Smooth muscle cell (in vitro differentiated cells): ENCODE data around the gene FBXO42. TPM values are rescaled to one million over a fixed set of nuclear protein-coding genes. Genes with fewer than 3 reads are reported as not detected.
A peak's percentile ranks its signal among the peaks of the same experiment; 100 is the strongest.

Experiments
- DNase-seq: peaks from one replicate; lab custom pipeline; 2025; ENCODE audit not compliant: unreplicated experiment; lab: John Stamatoyannopoulos, UW
- H2AFZ ChIP-seq: fragments of 200-600 bp; sonication (generic); 2 replicates; pipeline ENCODE4 v1.6.0; 2016; ENCODE audit warnings: antibody characterized with exemption, low read depth, mild to moderate bottlenecking
- H3F3A ChIP-seq: fragments of 200-600 bp; sonication (generic); 2 replicates; pipeline ENCODE4 v1.6.0; 2017; ENCODE audit warnings: antibody characterized with exemption, low read depth
- H3K27ac ChIP-seq: fragments of 200-600 bp; sonication (generic); 2 replicates; pipeline ENCODE4 v1.5.1; 2016; ENCODE audit warnings: low read depth, mild to moderate bottlenecking
- H3K27me3 ChIP-seq: fragments of 200-600 bp; sonication (generic); 2 replicates; pipeline ENCODE4 v1.6.1; 2016; ENCODE audit warnings: low read depth, mild to moderate bottlenecking
- H3K36me3 ChIP-seq: fragments of 200-600 bp; sonication (generic); 2 replicates; pipeline ENCODE4 v1.5.1; 2016; ENCODE audit warnings: low read depth
- H3K4me1 ChIP-seq: fragments of 200-600 bp; sonication (generic); 2 replicates; pipeline ENCODE4 v1.5.1; 2016; ENCODE audit warnings: low read depth
- H3K4me2 ChIP-seq: fragments of 200-600 bp; sonication (generic); 2 replicates; pipeline ENCODE4 v1.6.0; 2016; ENCODE audit warnings: mild to moderate bottlenecking
- H3K4me3 ChIP-seq: fragments of 200-600 bp; sonication (generic); 2 replicates; pipeline ENCODE4 v1.5.1; 2016; ENCODE audit warnings: mild to moderate bottlenecking
- H3K79me2 ChIP-seq: fragments of 200-600 bp; sonication (generic); 2 replicates; pipeline ENCODE4 v1.6.0; 2016; ENCODE audit warnings: low read depth, mild to moderate bottlenecking
- H3K9ac ChIP-seq: fragments of 200-600 bp; sonication (generic); 2 replicates; pipeline ENCODE4 v1.6.0; 2016; ENCODE audit warnings: low read depth
- H3K9me3 ChIP-seq: fragments of 200-600 bp; sonication (generic); replicated peaks from 2 replicates; pipeline ENCODE4 v1.5.1; 2016; ENCODE audit warnings: low read depth
- H4K20me1 ChIP-seq: fragments of 200-600 bp; sonication (generic); 2 replicates; pipeline ENCODE4 v1.6.0; 2016; ENCODE audit warnings: low read depth
- WGBS: methylation state at CpG from one replicate; pipeline ENCODE4 v1.1.7; 2016; ENCODE audit warnings: low lambda C conversion rate; 5-methylcytosine and 5-hydroxymethylcytosine counted together
- polyA plus RNA-seq: library from polyadenylated mRNA; unstranded; fragments of >200 nt; fragmentation: Nextera tagmentation; extraction: Ambion mirVana; gene quantifications from 2 replicates; pipeline ENCODE4 v1.2.1, GENCODE V29; 2016
- total RNA-seq: library from RNA; depleted of rRNA; stranded (reverse); fragments of >200 nt; gene quantifications from 2 replicates; pipeline ENCODE4 v1.2.3, GENCODE V29; 2014
- TF ChIP-seq, protein P1 (sequence below): fragments of 200-600 bp; sonication (generic); IDR thresholded peaks from 2 replicates; pipeline ENCODE4 v1.5.1; 2017; ENCODE audit warnings: borderline replicate concordance, mild to moderate bottlenecking, antibody characterized with exemption; ENCODE audit not compliant: insufficient read depth, poor library complexity, severe bottlenecking

FBXO42 gene
- total and polyA plus RNA-seq, 2 experiments from 2014 or later: 14.7 to 22.6 TPM

DNA sequence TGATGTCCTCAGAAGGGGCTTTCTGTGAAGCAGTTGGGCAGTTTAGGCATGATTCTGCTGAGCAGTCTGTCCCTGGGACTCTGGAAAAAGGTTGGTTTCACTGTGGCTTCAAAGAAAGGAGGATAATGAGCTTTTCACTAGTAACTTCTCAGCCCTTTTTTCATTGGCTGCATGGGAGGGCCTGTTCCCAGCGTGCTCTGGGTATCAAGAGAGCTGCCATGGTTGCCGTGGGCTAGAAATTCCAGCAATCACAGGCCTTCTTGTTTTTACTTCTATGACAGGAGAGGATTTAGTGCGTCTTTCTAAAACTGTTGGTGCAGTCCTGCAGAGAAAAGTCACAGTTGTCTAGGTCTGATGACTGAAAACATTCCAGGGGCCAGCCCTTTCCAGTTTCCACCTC is 22.0 kb upstream of the FBXO42 start:
- no peak overlapping the region for H2AFZ ChIP-seq
- no peaks in the 10 kb centered on the region for H3K36me3 ChIP-seq
- H3K4me1 ChIP-seq: peaks cover 12% of the 10 kb centered on the region
- peaks cover 100% of the 10 kb centered on the region for H3K79me2 ChIP-seq
- H3K27me3 ChIP-seq: no peaks in the 10 kb centered on the region
- H3K4me2 ChIP-seq: no peak overlapping the region
- no peaks in the 10 kb centered on the region for H3K9me3 ChIP-seq
- peaks cover 100% of the 10 kb centered on the region for H4K20me1 ChIP-seq
- TF ChIP-seq, protein P1, sequence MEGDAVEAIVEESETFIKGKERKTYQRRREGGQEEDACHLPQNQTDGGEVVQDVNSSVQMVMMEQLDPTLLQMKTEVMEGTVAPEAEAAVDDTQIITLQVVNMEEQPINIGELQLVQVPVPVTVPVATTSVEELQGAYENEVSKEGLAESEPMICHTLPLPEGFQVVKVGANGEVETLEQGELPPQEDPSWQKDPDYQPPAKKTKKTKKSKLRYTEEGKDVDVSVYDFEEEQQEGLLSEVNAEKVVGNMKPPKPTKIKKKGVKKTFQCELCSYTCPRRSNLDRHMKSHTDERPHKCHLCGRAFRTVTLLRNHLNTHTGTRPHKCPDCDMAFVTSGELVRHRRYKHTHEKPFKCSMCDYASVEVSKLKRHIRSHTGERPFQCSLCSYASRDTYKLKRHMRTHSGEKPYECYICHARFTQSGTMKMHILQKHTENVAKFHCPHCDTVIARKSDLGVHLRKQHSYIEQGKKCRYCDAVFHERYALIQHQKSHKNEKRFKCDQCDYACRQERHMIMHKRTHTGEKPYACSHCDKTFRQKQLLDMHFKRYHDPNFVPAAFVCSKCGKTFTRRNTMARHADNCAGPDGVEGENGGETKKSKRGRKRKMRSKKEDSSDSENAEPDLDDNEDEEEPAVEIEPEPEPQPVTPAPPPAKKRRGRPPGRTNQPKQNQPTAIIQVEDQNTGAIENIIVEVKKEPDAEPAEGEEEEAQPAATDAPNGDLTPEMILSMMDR: no peak
- H3K4me3 ChIP-seq: no peak overlapping the region
- no peak overlapping the region for H3K9ac ChIP-seq
- peak overlapping the region; percentile 53 for H3K27ac ChIP-seq
- 65% methylated on average over 3 of the region's 3 CpGs for WGBS
- no peak for DNase-seq
- H3F3A ChIP-seq: peaks cover 11% of the 10 kb centered on the region

GRCh38 chr1:16372535-16373285 is 20.4 kb upstream of the FBXO42 start:
- Histone ChIP-seq H3K4me2 (no peak overlapping the region), H3K4me1 (peaks cover 22% of the 10 kb centered on the region), H3K4me3 (no peak overlapping the region), H3K27ac (no peak overlapping the region), H4K20me1 (peaks cover 100% of the 10 kb centered on the region), H3K36me3 (no peaks in the 10 kb centered on the region), H3F3A (peaks cover 11% of the 10 kb centered on the region), H3K79me2 (peaks cover 100% of the 10 kb centered on the region), H3K9ac (no peak overlapping the region), H2AFZ (no peak overlapping the region), H3K9me3 (no peaks in the 10 kb centered on the region), H3K27me3 (no peaks in the 10 kb centered on the region)
- WGBS: 97% methylated on average over 3 of the region's 3 CpGs
- DNase-seq: no peak
- TF ChIP-seq, protein P1: no peak

GRCh38 chr1:16371725-16372124 is 19.4 kb upstream of the FBXO42 start:
- peaks cover 22% of the 10 kb centered on the region for H3K4me1 ChIP-seq
- peaks cover 90% of the 10 kb centered on the region for H3K79me2 ChIP-seq
- no peak overlapping the region for H3K4me3 ChIP-seq
- TF ChIP-seq, protein P1: no peak
- no peaks in the 10 kb centered on the region for H3K36me3 ChIP-seq
- no peaks in the 10 kb centered on the region for H3K27me3 ChIP-seq
- H4K20me1 ChIP-seq: peaks cover 91% of the 10 kb centered on the region
- H3K27ac ChIP-seq: peak overlapping the region; percentile 16
- H3K4me2 ChIP-seq: no peak overlapping the region
- H3F3A ChIP-seq: peaks cover 11% of the 10 kb centered on the region
- no peak for DNase-seq
- WGBS: 82% methylated on average over 5 of the region's 5 CpGs
- no peaks in the 10 kb centered on the region for H3K9me3 ChIP-seq
- H2AFZ ChIP-seq: no peak overlapping the region
- no peak overlapping the region for H3K9ac ChIP-seq

GRCh38 chr1:16369821-16370220 is 17.5 kb upstream of the FBXO42 start:
- peaks cover 72% of the 10 kb centered on the region for H4K20me1 ChIP-seq
- no peak overlapping the region for H3K9ac ChIP-seq
- 100% methylated on average over 4 of the region's 4 CpGs for WGBS

More at GRCh38 chr1:16369821-16370220, 17.5 kb upstream of the FBXO42 start:
- H3K36me3 ChIP-seq: no peaks in the 10 kb centered on the region
- H3K4me3 ChIP-seq: no peak overlapping the region
- H3K4me2 ChIP-seq: no peak overlapping the region
- no peaks in the 10 kb centered on the region for H3K9me3 ChIP-seq
- no peak overlapping the region for H2AFZ ChIP-seq
- TF ChIP-seq, protein P1: no peak
- no peak for DNase-seq
- H3F3A ChIP-seq: peaks cover under 1% of the 10 kb centered on the region
- H3K27me3 ChIP-seq: no peaks in the 10 kb centered on the region
- H3K79me2 ChIP-seq: peaks cover 71% of the 10 kb centered on the region
- peaks cover 10% of the 10 kb centered on the region for H3K4me1 ChIP-seq
- H3K27ac ChIP-seq: no peak overlapping the region
